GM23338 (cell line): ENCODE measurements around the gene CORO1C. TPM values are rescaled to one million over a fixed set of nuclear protein-coding genes. Genes with fewer than 3 reads are reported as not detected.

Experiments used
- EZH2phosphoT487 ChIP-seq: fragments of 200-600 bp; sonication (generic); IDR thresholded peaks from one replicate; pipeline ENCODE4 v1.8.1; 2018; ENCODE audit warnings: antibody characterized with exemption; ENCODE audit not compliant: unreplicated experiment
- NANOG ChIP-seq: IDR thresholded peaks from 2 replicates; pipeline ENCODE4 v1.6.1; 2016; ENCODE audit warnings: antibody characterized with exemption, borderline replicate concordance
- REST ChIP-seq: IDR thresholded peaks from one replicate; pipeline ENCODE4 v1.6.1; 2018; ENCODE audit warnings: antibody characterized with exemption; ENCODE audit not compliant: unreplicated experiment
- ZNF331 ChIP-seq: fragments of 250-450 bp; sonication (Bioruptor Pico); IDR thresholded peaks from 2 replicates; pipeline ENCODE4 v1.5.0; 2020; ENCODE audit warnings: low read depth, mild to moderate bottlenecking, moderate library complexity
- ZNF462 ChIP-seq: fragments of 250-450 bp; sonication (Bioruptor Pico); IDR thresholded peaks from 2 replicates; pipeline ENCODE4 v1.5.0; 2020; ENCODE audit warnings: mild to moderate bottlenecking, moderate library complexity
- polyA plus RNA-seq: library from polyadenylated mRNA; unstranded; fragments of >200 nt; fragmentation: Nextera tagmentation; extraction: Ambion mirVana; gene quantifications from 2 replicates; pipeline ENCODE4 v1.2.1, GENCODE V29; 2016
- total RNA-seq: library from RNA; depleted of rRNA; stranded (reverse); fragments of >200 nt; shearing (Covaris generic); gene quantifications from 2 replicates; pipeline ENCODE4 v1.2.3, GENCODE V29; 2014

The CORO1C gene
- total and polyA plus RNA-seq, 2 experiments from 2014 or later, result 59.2 to 89.5 TPM

GRCh38 chr12:108630481-108631207 is 100.7 kb downstream of the CORO1C start (continued):
- TF ChIP-seq ZNF462 (CRISPR knock-in tag) (no peak), EZH2phosphoT487 (no peak), NANOG (no peak), ZNF331 (CRISPR knock-in tag) (no peak), REST (no peak)
